Fibroblast of mammary gland (primary cell): ENCODE data around the gene LRRC8D.
A peak's percentile ranks its signal among the peaks of the same experiment; 100 is the strongest.
"Not testable (repeated sequence)": the region's sequence is repeated elsewhere in the genome, so short reads cannot be mapped to it uniquely, and the experiment has no call there.

ENCODE experiments used
- DNase-seq: peaks from one replicate; pipeline ENCODE4 v3.0.0-alpha.2; 2010; ENCODE audit warnings: low read depth
- H3K4me3 ChIP-seq: 2 replicates; pipeline ENCODE4 v1.5.1; 2011; ENCODE audit warnings: low read depth, mild to moderate bottlenecking, low read length, moderate library complexity; ENCODE audit not compliant: control insufficient read depth
- TF ChIP-seq, protein P1 (sequence below): conservative IDR thresholded peaks from 2 replicates; pipeline ENCODE4 v1.5.1; 2011; ENCODE audit warnings: low read depth, low read length, inconsistent platforms; ENCODE audit not compliant: control insufficient read depth, insufficient read depth

Gene LRRC8D

DNA sequence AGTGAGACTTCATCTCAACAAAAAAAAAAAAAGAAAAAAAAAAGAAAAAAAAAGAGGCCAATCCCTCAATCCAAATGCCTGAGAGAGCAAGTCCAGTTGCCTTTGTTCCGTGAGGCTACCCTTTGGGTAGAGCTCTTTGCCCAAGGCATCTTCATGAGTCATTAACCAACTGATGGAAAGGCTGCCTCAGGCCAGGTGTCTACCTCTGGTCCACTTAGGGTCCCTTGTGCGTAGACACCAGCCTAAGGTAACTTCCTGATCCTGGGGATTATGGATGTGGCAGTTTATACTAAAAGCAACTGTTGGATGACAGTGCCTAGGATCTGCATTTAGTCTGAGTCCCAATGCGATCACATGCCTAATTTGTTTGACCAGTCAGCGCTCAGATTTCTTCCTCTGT is 153.4 kb downstream of the LRRC8D start:
- TF ChIP-seq, protein P1, sequence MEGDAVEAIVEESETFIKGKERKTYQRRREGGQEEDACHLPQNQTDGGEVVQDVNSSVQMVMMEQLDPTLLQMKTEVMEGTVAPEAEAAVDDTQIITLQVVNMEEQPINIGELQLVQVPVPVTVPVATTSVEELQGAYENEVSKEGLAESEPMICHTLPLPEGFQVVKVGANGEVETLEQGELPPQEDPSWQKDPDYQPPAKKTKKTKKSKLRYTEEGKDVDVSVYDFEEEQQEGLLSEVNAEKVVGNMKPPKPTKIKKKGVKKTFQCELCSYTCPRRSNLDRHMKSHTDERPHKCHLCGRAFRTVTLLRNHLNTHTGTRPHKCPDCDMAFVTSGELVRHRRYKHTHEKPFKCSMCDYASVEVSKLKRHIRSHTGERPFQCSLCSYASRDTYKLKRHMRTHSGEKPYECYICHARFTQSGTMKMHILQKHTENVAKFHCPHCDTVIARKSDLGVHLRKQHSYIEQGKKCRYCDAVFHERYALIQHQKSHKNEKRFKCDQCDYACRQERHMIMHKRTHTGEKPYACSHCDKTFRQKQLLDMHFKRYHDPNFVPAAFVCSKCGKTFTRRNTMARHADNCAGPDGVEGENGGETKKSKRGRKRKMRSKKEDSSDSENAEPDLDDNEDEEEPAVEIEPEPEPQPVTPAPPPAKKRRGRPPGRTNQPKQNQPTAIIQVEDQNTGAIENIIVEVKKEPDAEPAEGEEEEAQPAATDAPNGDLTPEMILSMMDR = no peak
- no peak for DNase-seq
- no peak overlapping the region for H3K4me3 ChIP-seq

DNA sequence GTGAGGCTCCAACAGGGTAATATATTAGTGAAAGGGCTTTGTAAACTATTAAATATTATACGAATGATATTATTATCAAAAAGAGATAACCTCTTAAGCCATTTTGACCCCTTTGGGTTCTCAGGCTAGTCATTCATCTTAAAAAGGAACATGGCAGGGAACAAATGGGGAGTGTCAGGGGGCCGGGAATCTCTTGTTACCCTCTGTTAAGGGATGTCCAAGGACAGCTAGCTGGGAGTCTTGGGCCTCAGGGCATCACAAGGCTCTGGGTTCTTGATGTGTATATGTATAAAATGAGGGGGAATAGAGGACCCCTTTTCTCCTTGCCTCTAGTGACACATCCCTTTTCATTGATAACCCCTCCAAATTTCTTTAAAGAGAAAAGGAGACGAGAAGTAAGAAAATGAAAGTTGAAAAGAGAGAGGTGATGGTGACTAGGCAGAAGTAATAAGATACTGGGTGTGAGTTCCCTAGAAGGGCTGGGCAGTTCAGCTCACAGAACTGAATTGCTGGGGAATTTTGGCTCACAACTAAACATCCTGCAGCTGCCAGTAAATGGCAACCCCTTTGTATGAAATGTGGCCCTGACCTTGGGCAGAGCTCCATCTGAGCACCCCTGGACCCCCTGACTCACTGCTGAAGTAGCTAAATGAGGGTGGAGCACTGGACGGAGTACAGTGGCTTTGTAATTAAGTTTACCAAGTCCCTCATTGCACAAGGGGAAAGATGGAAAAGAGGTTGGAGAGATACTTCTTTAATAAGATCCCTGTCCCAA is 154.1 kb downstream of the LRRC8D start:
- H3K4me3 ChIP-seq = no peak overlapping the region
- peak; percentile 57 for DNase-seq
- TF ChIP-seq, protein P1 = no peak

DNA sequence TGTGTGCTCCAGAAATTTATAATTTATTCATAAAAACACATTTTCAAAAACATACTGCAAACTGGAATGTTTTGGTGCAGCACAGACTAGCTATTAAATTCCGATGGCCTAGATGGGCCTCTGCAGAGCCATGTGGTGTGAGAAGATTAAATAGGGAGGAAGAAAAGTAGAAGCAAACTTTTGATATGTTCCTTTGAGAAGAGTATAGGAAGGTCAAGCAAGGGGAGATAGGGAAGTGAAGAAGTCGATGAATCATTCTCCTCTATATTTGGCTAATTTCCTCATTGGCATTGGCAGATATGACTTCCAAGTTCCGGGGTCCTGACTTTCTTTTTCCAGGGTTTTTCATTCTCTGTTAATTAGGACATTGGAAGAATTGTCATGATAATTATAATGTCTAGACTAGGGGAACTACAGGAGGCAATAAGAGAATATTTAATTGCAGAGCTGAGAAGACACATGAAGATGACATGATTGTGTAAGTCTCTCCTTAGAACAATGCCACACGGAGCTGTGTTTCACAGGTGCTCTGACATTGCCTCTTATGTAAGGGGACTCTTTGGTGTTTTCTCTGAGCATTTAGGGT is 154.8 kb downstream of the LRRC8D start:
- TF ChIP-seq, protein P1 = no peak
- H3K4me3 ChIP-seq = no peak overlapping the region

DNA sequence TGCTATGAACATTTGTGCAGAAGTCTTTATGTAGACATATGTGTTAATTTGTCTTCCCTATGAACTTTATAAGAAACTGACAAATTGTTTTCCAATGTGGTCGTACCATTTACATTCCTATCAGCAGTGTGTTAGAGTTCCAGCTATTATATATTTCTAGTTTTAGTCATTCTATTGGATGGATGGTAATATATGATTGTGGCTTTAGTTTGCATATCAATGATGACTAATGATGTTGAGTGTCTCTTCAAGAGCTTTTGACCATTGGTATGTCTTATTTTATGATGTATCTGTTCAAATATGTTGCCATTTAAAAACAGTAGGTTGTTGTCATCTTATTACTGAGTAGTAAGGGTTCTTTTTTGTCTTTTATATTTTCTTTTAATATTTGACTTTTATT is 157.9 kb downstream of the LRRC8D start:
- DNase-seq = peak; percentile 30
- no peak overlapping the region for H3K4me3 ChIP-seq
- TF ChIP-seq, protein P1 = no peak

More for the DNA sequence above, 154.8 kb downstream of the LRRC8D start:
- DNase-seq = no peak

DNA sequence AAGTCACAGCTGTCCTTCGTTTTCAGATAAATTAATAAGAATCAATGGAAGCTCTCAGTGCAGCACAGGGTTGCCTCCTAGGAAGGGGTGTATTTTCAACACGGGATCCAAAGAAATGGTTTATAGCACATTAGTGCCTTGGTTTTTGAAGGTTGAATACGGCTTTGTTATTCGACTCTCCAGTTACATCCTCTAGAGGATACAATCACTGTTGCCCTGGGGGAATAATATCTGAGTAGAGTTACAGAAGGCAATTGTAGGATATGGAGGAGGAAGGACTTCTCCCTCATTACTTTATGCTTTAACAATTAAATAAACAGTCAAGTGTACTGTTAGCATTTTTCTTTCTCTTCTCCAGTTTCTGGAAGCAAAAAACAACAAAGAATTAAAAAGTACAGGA is 159.8 kb downstream of the LRRC8D start:
- TF ChIP-seq, protein P1 = no peak
- DNase-seq = no peak
- no peak overlapping the region for H3K4me3 ChIP-seq

DNA sequence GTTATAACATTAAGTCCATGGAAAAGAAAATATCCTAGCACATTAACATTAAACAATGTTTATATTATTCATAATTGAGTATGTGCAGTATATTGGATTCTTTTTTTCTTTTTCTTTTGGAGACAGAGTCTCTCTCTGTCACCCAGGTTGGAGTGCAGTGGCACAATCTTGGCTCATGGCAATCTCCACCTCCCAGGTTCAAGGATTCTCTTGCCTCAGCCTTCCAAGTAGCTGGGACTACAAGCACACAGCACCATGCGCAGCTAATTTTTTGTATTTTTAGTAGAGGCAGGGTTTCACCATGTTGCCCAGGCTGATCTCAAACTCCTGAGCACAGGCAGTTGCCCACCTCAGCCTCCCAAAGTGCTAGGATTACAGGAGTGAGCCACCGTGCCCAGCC is 162.0 kb downstream of the LRRC8D start:
- not testable (repeated sequence) for H3K4me3 ChIP-seq, DNase-seq

DNA sequence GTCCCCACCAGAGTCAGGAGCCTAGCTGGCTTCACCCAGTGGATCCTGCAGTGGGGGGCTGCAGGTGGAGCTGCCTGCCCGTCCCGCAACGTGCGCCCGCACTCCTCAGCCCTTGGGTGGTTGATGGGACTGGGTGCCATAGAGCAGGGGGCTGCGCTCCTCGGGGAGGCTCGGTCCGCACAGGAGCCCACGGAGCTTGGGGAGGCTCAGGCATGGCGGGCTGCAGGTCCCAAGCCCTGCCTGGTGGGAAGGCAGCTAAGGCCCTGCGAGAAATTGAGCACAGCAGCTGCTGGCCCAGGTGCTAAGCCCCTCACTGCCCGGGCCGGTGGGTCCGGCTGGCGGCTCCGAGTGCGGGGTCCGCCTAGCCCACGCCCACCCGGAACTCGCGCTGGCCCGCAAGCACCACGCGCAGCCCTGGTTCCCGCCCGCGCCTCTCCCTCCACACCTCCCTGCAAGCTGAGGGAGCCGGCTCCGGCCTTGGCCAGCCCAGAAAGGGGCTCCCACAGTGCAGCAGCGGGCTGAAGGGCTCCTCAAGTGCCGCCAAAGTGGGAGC is 163.8 kb downstream of the LRRC8D start:
- not testable (repeated sequence) for DNase-seq, H3K4me3 ChIP-seq

DNA sequence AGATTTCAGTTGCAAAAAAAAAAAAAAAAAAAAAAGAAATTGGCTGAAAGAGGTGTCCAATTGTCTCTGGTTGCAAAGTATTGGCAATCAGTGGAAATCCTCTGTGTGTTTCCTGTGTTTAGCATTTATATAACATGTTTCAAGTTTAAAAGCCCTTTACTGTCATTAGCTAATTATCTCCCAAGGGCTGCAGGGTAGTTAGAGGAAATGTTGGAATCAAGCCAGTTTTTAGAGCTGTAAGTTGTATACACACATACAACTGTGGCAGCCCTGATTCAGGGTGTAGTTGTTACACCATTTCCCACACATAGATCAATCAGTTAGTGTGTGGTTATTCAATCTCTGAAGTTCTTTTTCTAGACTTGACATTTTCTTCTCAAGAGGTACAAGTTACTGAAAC is 165.2 kb downstream of the LRRC8D start:
- H3K4me3 ChIP-seq = no peak overlapping the region
- TF ChIP-seq, protein P1 = no peak
- no peak for DNase-seq
